ENCODE measurements around the gene ANGEL2. TPM values are rescaled to one million over a fixed set of nuclear protein-coding genes. Genes with fewer than 3 reads are reported as not detected.

ANGEL2 gene
- polyA plus RNA-seq, 1 of the 3 experiments (the other 2 are of a cell fraction), result 14.0 TPM

DNA sequence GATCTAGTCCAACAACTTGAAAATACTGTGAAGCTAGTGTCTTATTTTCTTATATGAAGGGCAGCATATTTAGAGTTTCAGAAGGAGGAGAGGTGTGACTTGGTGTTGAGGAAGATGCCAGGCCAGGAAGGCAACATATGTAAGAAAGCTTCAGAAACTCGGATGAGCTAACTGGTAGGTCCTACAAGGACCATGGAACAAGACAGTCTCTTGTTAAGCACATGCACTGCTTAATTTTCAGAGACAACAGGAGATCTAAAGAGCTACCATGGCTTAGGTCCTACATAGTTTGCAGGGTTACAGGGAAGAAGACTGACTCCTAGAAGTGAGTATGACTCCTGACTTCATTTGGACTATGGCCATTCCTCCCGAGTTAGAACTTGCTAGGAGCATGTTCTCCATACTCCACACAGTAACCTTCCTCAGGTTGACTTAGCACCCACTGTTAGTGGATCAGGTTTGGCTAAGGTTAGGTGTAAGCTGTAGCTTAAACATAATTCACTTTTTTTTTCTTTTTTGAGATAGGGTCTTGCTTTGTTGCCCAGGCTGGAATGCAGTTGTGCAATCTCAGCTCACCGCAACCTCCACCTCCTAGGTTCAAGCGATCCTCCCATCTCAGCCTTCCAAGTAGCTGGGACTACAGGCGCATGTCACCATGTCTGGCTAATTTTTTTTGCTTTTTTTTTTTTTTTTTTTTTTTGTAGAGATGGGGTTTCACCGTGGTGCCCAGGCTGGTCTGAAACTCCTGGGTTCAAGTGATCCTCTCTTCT is 31.0 kb downstream of the ANGEL2 start:
- ChIA-PET CTCF (interaction anchor here (0.9 to 2.4 kb wide), 3 partner anchors 10 to 17 kb away, joined by 3 to 19 read pairs (median 5); no protein-coding TSS in a partner anchor), POLR2A (no interaction called here)
- DNase-seq, result no peak
- Histone ChIP-seq H3K9me3 (no peaks in the 10 kb centered on the region), H3K27ac (ENCODE audit: low read depth in 2 of 2, low read length in 1 of 2) (no peak overlapping the region), H3K36me3 (replicated peaks in 1 of 2; ENCODE audit: control insufficient read depth in 1 of 2, insufficient read depth in 2 of 2, low read length in 1 of 2) (peaks cover 0 to 12% of the 10 kb centered on the region in 2 experiments), H3F3A (replicated peaks; ENCODE audit: insufficient read depth) (no peaks in the 10 kb centered on the region), H3K9me2 (no peaks in the 10 kb centered on the region), H3K4me1 (ENCODE audit: control insufficient read depth in 1 of 2, insufficient read depth in 2 of 2, low read depth in 1 of 2, low read length in 1 of 2) (peaks cover 0 to 4% of the 10 kb centered on the region in 2 experiments; a peak in 1 of 4 replicates), H3K27me3 (ENCODE audit: insufficient read depth) (no peaks in the 10 kb centered on the region), H2AFZ (ENCODE audit: low read depth) (no peak overlapping the region), H4K20me1 (ENCODE audit: insufficient read depth) (no peaks in the 10 kb centered on the region), H3K4me2 (no peak overlapping the region), H3K9ac (no peak overlapping the region), H3K79me2 (ENCODE audit: insufficient read depth) (no peaks in the 10 kb centered on the region), H3K4me3 (ENCODE audit: low read depth in 2 of 2, low read length in 1 of 2) (no peak overlapping the region)
- WGBS (ENCODE audit: low lambda C conversion rate), result 84% methylated on average over 6 of the region's 6 CpGs
- TF ChIP-seq, protein P1, sequence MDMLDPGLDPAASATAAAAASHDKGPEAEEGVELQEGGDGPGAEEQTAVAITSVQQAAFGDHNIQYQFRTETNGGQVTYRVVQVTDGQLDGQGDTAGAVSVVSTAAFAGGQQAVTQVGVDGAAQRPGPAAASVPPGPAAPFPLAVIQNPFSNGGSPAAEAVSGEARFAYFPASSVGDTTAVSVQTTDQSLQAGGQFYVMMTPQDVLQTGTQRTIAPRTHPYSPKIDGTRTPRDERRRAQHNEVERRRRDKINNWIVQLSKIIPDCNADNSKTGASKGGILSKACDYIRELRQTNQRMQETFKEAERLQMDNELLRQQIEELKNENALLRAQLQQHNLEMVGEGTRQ (IDR thresholded peaks at IDR 0.05; ENCODE audit: borderline replicate concordance, low read depth, low read length), result no peak
- TF ChIP-seq, protein P2, sequence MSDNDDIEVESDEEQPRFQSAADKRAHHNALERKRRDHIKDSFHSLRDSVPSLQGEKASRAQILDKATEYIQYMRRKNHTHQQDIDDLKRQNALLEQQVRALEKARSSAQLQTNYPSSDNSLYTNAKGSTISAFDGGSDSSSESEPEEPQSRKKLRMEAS (IDR thresholded peaks at IDR 0.05; ENCODE audit: low read depth), result no peak
- TF ChIP-seq YY1 (IDR thresholded peaks at IDR 0.05; ENCODE audit: low read depth) (no peak), NRF1 (IDR thresholded peaks at IDR 0.05; ENCODE audit: low read depth, low read length) (no peak), RCOR1 (IDR thresholded peaks at IDR 0.05; ENCODE audit: low read length) (no peak), CHD2 (IDR thresholded peaks at IDR 0.05; ENCODE audit: low read length, partially characterized antibody) (no peak), RXRA (IDR thresholded peaks at IDR 0.05; ENCODE audit: borderline replicate concordance, low read depth) (no peak), TCF12 (IDR thresholded peaks at IDR 0.05) (no peak), TEAD4 (IDR thresholded peaks at IDR 0.05; ENCODE audit: borderline replicate concordance, insufficient read depth) (no peak), ELF1 (IDR thresholded peaks at IDR 0.05) (no peak), SMC3 (IDR thresholded peaks at IDR 0.05; ENCODE audit: low read depth, low read length) (no peak)
- TF ChIP-seq, protein P3, sequence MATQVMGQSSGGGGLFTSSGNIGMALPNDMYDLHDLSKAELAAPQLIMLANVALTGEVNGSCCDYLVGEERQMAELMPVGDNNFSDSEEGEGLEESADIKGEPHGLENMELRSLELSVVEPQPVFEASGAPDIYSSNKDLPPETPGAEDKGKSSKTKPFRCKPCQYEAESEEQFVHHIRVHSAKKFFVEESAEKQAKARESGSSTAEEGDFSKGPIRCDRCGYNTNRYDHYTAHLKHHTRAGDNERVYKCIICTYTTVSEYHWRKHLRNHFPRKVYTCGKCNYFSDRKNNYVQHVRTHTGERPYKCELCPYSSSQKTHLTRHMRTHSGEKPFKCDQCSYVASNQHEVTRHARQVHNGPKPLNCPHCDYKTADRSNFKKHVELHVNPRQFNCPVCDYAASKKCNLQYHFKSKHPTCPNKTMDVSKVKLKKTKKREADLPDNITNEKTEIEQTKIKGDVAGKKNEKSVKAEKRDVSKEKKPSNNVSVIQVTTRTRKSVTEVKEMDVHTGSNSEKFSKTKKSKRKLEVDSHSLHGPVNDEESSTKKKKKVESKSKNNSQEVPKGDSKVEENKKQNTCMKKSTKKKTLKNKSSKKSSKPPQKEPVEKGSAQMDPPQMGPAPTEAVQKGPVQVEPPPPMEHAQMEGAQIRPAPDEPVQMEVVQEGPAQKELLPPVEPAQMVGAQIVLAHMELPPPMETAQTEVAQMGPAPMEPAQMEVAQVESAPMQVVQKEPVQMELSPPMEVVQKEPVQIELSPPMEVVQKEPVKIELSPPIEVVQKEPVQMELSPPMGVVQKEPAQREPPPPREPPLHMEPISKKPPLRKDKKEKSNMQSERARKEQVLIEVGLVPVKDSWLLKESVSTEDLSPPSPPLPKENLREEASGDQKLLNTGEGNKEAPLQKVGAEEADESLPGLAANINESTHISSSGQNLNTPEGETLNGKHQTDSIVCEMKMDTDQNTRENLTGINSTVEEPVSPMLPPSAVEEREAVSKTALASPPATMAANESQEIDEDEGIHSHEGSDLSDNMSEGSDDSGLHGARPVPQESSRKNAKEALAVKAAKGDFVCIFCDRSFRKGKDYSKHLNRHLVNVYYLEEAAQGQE (IDR thresholded peaks at IDR 0.05; ENCODE audit: low read depth, low read length), result no peak
